IPS-15b (cell line): ENCODE data around the gene RAP1GAP.

Experiments
- H3K27me3 ChIP-seq: one replicate; pipeline ENCODE4 v1.6.1; 2013; ENCODE audit warnings: low read length; ENCODE audit not compliant: control insufficient read depth, insufficient read depth
- H3K36me3 ChIP-seq: one replicate; pipeline ENCODE4 v1.6.1; 2013; ENCODE audit warnings: low read length; ENCODE audit not compliant: control insufficient read depth, insufficient read depth
- H3K4me1 ChIP-seq: one replicate; pipeline ENCODE4 v1.6.1; 2013; ENCODE audit warnings: mild to moderate bottlenecking, low read length; ENCODE audit not compliant: control insufficient read depth, insufficient read depth
- H3K4me3 ChIP-seq: one replicate; pipeline ENCODE4 v1.5.1; 2013; ENCODE audit warnings: low read depth, low read length
- H3K9ac ChIP-seq: one replicate; pipeline ENCODE4 v1.6.1; 2013; ENCODE audit warnings: low read depth, mild to moderate bottlenecking, low read length
- H3K9me3 ChIP-seq: one replicate; pipeline ENCODE4 v1.6.1; 2013; ENCODE audit warnings: mild to moderate bottlenecking, low read length; ENCODE audit not compliant: control insufficient read depth, insufficient read depth

RAP1GAP gene

GRCh38 chr1:21596628-21597027 lies 72.5 kb downstream of the RAP1GAP start:
- Histone ChIP-seq H3K27me3 (no peaks in the 10 kb centered on the region), H3K4me3 (no peak overlapping the region), H3K9me3 (no peaks in the 10 kb centered on the region), H3K4me1 (no peaks in the 10 kb centered on the region), H3K9ac (no peak overlapping the region), H3K36me3 (no peaks in the 10 kb centered on the region)

GRCh38 chr1:21596174-21596573 lies 73.0 kb downstream of the RAP1GAP start:
- no peaks in the 10 kb centered on the region for H3K9me3 ChIP-seq
- H3K4me1 ChIP-seq: no peaks in the 10 kb centered on the region
- H3K27me3 ChIP-seq: no peaks in the 10 kb centered on the region
- H3K4me3 ChIP-seq: no peak overlapping the region
- H3K36me3 ChIP-seq: no peaks in the 10 kb centered on the region
- no peak overlapping the region for H3K9ac ChIP-seq

GRCh38 chr1:21594935-21595897 lies 73.9 kb downstream of the RAP1GAP start:
- H3K9me3 ChIP-seq: no peaks in the 10 kb centered on the region
- no peak overlapping the region for H3K4me3 ChIP-seq
- peaks cover 4% of the 10 kb centered on the region for H3K4me1 ChIP-seq
- H3K9ac ChIP-seq: no peak overlapping the region
- no peaks in the 10 kb centered on the region for H3K27me3 ChIP-seq
- H3K36me3 ChIP-seq: no peaks in the 10 kb centered on the region

GRCh38 chr1:21594501-21594900 lies 74.7 kb downstream of the RAP1GAP start:
- Histone ChIP-seq H3K9me3 (no peaks in the 10 kb centered on the region), H3K4me3 (no peak overlapping the region), H3K27me3 (no peaks in the 10 kb centered on the region), H3K9ac (no peak overlapping the region), H3K36me3 (no peaks in the 10 kb centered on the region), H3K4me1 (peaks cover 4% of the 10 kb centered on the region)

GRCh38 chr1:21593231-21593630 lies 75.9 kb downstream of the RAP1GAP start:
- H3K9ac ChIP-seq: no peak overlapping the region
- H3K4me1 ChIP-seq: peaks cover 4% of the 10 kb centered on the region
- H3K9me3 ChIP-seq: no peaks in the 10 kb centered on the region
- no peaks in the 10 kb centered on the region for H3K27me3 ChIP-seq
- no peaks in the 10 kb centered on the region for H3K36me3 ChIP-seq
- H3K4me3 ChIP-seq: no peak overlapping the region

GRCh38 chr1:21592086-21592865 lies 76.9 kb downstream of the RAP1GAP start:
- Histone ChIP-seq H3K9ac (peak overlapping the region; percentile 37), H3K4me3 (no peak overlapping the region), H3K27me3 (no peaks in the 10 kb centered on the region)

GRCh38 chr1:21590934-21591333 lies 78.2 kb downstream of the RAP1GAP start:
- no peak overlapping the region for H3K9ac ChIP-seq
- no peaks in the 10 kb centered on the region for H3K27me3 ChIP-seq
- H3K4me1 ChIP-seq: peaks cover 4% of the 10 kb centered on the region

More at GRCh38 chr1:21592086-21592865, 76.9 kb downstream of the RAP1GAP start:
- Histone ChIP-seq H3K36me3 (no peaks in the 10 kb centered on the region), H3K9me3 (no peaks in the 10 kb centered on the region), H3K4me1 (peaks cover 4% of the 10 kb centered on the region)

GRCh38 chr1:21590126-21590880 lies 78.9 kb downstream of the RAP1GAP start:
- Histone ChIP-seq H3K27me3 (no peaks in the 10 kb centered on the region), H3K4me3 (no peak overlapping the region), H3K9me3 (no peaks in the 10 kb centered on the region), H3K4me1 (peaks cover 4% of the 10 kb centered on the region), H3K36me3 (no peaks in the 10 kb centered on the region), H3K9ac (no peak overlapping the region)

More at GRCh38 chr1:21590934-21591333, 78.2 kb downstream of the RAP1GAP start:
- Histone ChIP-seq H3K9me3 (no peaks in the 10 kb centered on the region), H3K36me3 (no peaks in the 10 kb centered on the region), H3K4me3 (no peak overlapping the region)

- Histone ChIP-seq H3K9me3 (no peaks in the 10 kb centered on the region), H3K4me3 (no peak overlapping the region), H3K9ac (no peak overlapping the region), H3K4me1 (peaks cover 4% of the 10 kb centered on the region), H3K27me3 (no peaks in the 10 kb centered on the region), H3K36me3 (no peaks in the 10 kb centered on the region)
Measured at GRCh38 chr1:21589618-21590017, 79.5 kb downstream of the RAP1GAP start.

- no peaks in the 10 kb centered on the region for H3K9me3 ChIP-seq
- no peak overlapping the region for H3K4me3 ChIP-seq
- H3K9ac ChIP-seq: no peak overlapping the region
- H3K4me1 ChIP-seq: peaks cover 4% of the 10 kb centered on the region
- no peaks in the 10 kb centered on the region for H3K27me3 ChIP-seq
- H3K36me3 ChIP-seq: no peaks in the 10 kb centered on the region
Measured at GRCh38 chr1:21587602-21587953, 81.6 kb downstream of the RAP1GAP start.

- H3K4me1 ChIP-seq: peaks cover 4% of the 10 kb centered on the region
Measured at GRCh38 chr1:21586846-21587601, 82.1 kb downstream of the RAP1GAP start.

More at GRCh38 chr1:21586846-21587601, 82.1 kb downstream of the RAP1GAP start:
- Histone ChIP-seq H3K27me3 (no peaks in the 10 kb centered on the region), H3K36me3 (no peaks in the 10 kb centered on the region), H3K9ac (no peak overlapping the region), H3K9me3 (no peaks in the 10 kb centered on the region), H3K4me3 (no peak overlapping the region)
